GM10266 (cell line): ENCODE data around the gene COX18.

Experiments used
- DNase-seq: peaks from one replicate; pipeline ENCODE4 v3.0.0; 2012; ENCODE audit errors: extremely low spot score
- CTCF ChIP-seq: IDR thresholded peaks from 2 replicates; pipeline ENCODE4 v1.5.1; 2012; ENCODE audit warnings: mild to moderate bottlenecking, low read depth; ENCODE audit not compliant: control insufficient read depth, insufficient read depth; ENCODE audit errors: missing control alignments

The COX18 gene

GRCh38 chr4:73068491-73069337 lies 802 bp downstream of the COX18 start:
- no peak for TF ChIP-seq CTCF
- DNase-seq: no peak

- no peak for DNase-seq
- TF ChIP-seq CTCF: no peak
These were observed 1.5 kb downstream of the COX18 start for GRCh38 chr4:73067971-73068394.

- no peak for DNase-seq
- no peak for TF ChIP-seq CTCF
These were observed 2.6 kb downstream of the COX18 start for GRCh38 chr4:73066928-73067327.

GRCh38 chr4:73066445-73066844 lies 3.1 kb downstream of the COX18 start:
- no peak for TF ChIP-seq CTCF
- no peak for DNase-seq

- no peak for TF ChIP-seq CTCF
- DNase-seq: no peak
These were observed 5.0 kb downstream of the COX18 start for GRCh38 chr4:73064536-73064935.

- DNase-seq: no peak
These were observed 14.1 kb downstream of the COX18 start for GRCh38 chr4:73055241-73055897.

More at GRCh38 chr4:73055241-73055897, 14.1 kb downstream of the COX18 start:
- no peak for TF ChIP-seq CTCF
